HepG2 (cell line): ENCODE results near the gene PRXL2B. TPM values are rescaled to one million over a fixed set of nuclear protein-coding genes. Genes with fewer than 3 reads are reported as not detected.

Source experiments
- ATAC-seq: fragments of 200-7000 bp; cut with Tn5 transposase; 3 replicates; pipeline ENCODE4 v1.9.1; 2020; ENCODE audit warnings: mild to moderate bottlenecking, moderate library complexity
- BruUV-seq: library from RNA; stranded (reverse); fragments of 400-500 nt; replicated peaks from 2 replicates; lab custom pipeline; 2021; lab: Mats Ljungman, UMichigan
- CTCF ChIA-PET: fragments of 300-600 bp; formaldehyde crosslinking; extraction: SDS; loops from one replicate; lab custom pipeline; 2021; ENCODE audit warnings: low total read pairs, inconsistent platforms, low intra/inter-chr PET ratio; lab: Yijun Ruan, JAX
- POLR2A ChIA-PET: fragments of 350-600 bp; sonication (Branson Sonifier 250); formaldehyde crosslinking; loops from one replicate; lab custom pipeline; 2020; ENCODE audit warnings: antibody characterized with exemption, inconsistent platforms; lab: Yijun Ruan, JAX
- DNase-seq: peaks from one replicate; pipeline ENCODE4 v3.0.0-alpha.2; 2015; ENCODE audit warnings: low spot score
- FAIRE-seq: peaks from 3 replicates; lab custom pipeline; 2011; peaks lifted over from hg19 to GRCh38; lab: Jason Lieb, UNC
- H2AFZ ChIP-seq: one replicate; pipeline ENCODE4 v1.6.1; 2011; ENCODE audit warnings: low read length, inconsistent platforms
- H3K27ac ChIP-seq: fragments of 300-600 bp; 3 replicates; pipeline ENCODE4 v1.8.0; 2011; ENCODE audit warnings: mixed run types, mild to moderate bottlenecking, mixed read lengths, low read length, inconsistent platforms; ENCODE audit not compliant: insufficient read depth; ENCODE audit errors: extremely low read length
- H3K27me3 ChIP-seq, 2 experiments: fragments of 200-600 bp in 1 of 2; 2 replicates in 1 of 2; 3 replicates in 1 of 2; pipeline versions ENCODE4 v1.6.0 to v1.8.0; 2011; ENCODE audit warnings: low read length in 2 of 2, mild to moderate bottlenecking in 2 of 2, moderate library complexity in 2 of 2, inconsistent platforms in 1 of 2; ENCODE audit not compliant: insufficient read depth in 2 of 2, control insufficient read depth in 1 of 2
- H3K36me3 ChIP-seq, 2 experiments: fragments of 200-600 bp in 1 of 2; replicated peaks in 1 of 2; 2 replicates in 1 of 2; 3 replicates in 1 of 2; pipeline versions ENCODE4 v1.5.1 to v1.8.0; 2011; ENCODE audit warnings: low read length in 2 of 2, inconsistent platforms in 1 of 2; ENCODE audit not compliant: insufficient read depth in 2 of 2, control insufficient read depth in 1 of 2
- H3K4me1 ChIP-seq: 2 replicates; pipeline ENCODE4 v1.5.1; 2012; ENCODE audit warnings: low read length, inconsistent platforms; ENCODE audit not compliant: insufficient read depth
- H3K4me2 ChIP-seq: 2 replicates; pipeline ENCODE4 v1.6.0; 2011; ENCODE audit warnings: low read depth, low read length, inconsistent platforms
- H3K4me3 ChIP-seq, 3 experiments: fragments of 200-600 bp in 1 of 3; sonication (generic), shearing (Covaris generic) in 1 of 3; replicated peaks in 1 of 3; 2 replicates each; pipeline ENCODE4 v1.5.1; 2011 to 2016; ENCODE audit warnings: low read length in 3 of 3, inconsistent platforms in 2 of 3, low read depth in 2 of 3, mild to moderate bottlenecking in 2 of 3, control low read depth in 1 of 3, mixed read lengths in 1 of 3; ENCODE audit not compliant: insufficient read depth in 1 of 3
- H3K79me2 ChIP-seq: one replicate; pipeline ENCODE4 v1.6.1; 2011; ENCODE audit warnings: low read length, inconsistent platforms; ENCODE audit not compliant: insufficient read depth
- H3K9ac ChIP-seq: 2 replicates; pipeline ENCODE4 v1.6.0; 2011; ENCODE audit warnings: mild to moderate bottlenecking, low read depth, low read length, inconsistent platforms; ENCODE audit not compliant: insufficient read depth
- H3K9me3 ChIP-seq: 2 replicates; pipeline ENCODE4 v1.5.1; 2012; ENCODE audit warnings: mild to moderate bottlenecking, low read length
- H4K20me1 ChIP-seq: 2 replicates; pipeline ENCODE4 v1.6.0; 2011; ENCODE audit warnings: inconsistent platforms, mild to moderate bottlenecking, low read length, moderate library complexity; ENCODE audit not compliant: insufficient read depth
- ESRRA ChIP-seq: sonication (generic); formaldehyde crosslinking; IDR thresholded peaks from 2 replicates; pipeline ENCODE4 v1.5.1; 2020; ENCODE audit warnings: mild to moderate bottlenecking, low read depth, missing genetic modification reagents
- KLF15 ChIP-seq: sonication (generic); formaldehyde crosslinking; IDR thresholded peaks from 2 replicates; pipeline ENCODE4 v1.8.1; 2023; ENCODE audit warnings: borderline replicate concordance, mild to moderate bottlenecking, inconsistent platforms, missing genetic modification reagents, mixed read lengths
- MTF2 ChIP-seq: sonication (generic); formaldehyde crosslinking; IDR thresholded peaks from 2 replicates; pipeline ENCODE4 v1.5.0; 2020; ENCODE audit warnings: missing genetic modification reagents, borderline replicate concordance
- PCBP2 ChIP-seq: fragments of 200-400 bp; formaldehyde crosslinking; optimal IDR thresholded peaks from 2 replicates; pipeline ENCODE3; 2018; ENCODE audit warnings: low read length, low read depth; ENCODE audit not compliant: poor library complexity, severe bottlenecking
- SMARCE1 ChIP-seq: fragments of 450-650 bp; IDR thresholded peaks from 2 replicates; pipeline ENCODE4 v1.6.1; 2017; ENCODE audit warnings: borderline replicate concordance
- TBP ChIP-seq: sonication (generic); formaldehyde crosslinking; IDR thresholded peaks from 2 replicates; pipeline ENCODE4 v1.5.0; 2020; ENCODE audit warnings: missing genetic modification reagents
- TCF12 ChIP-seq, 2 experiments: fragments of 450-650 bp in 1 of 2; sonication (generic) in 1 of 2; formaldehyde crosslinking in 1 of 2; IDR thresholded peaks; 2 replicates each; pipeline versions ENCODE4 v1.6.1 to v1.8.0; 2017 to 2022; ENCODE audit warnings: antibody characterized with exemption in 1 of 2, mild to moderate bottlenecking in 1 of 2, missing genetic modification reagents in 1 of 2, moderate library complexity in 1 of 2
- WIZ ChIP-seq: sonication (generic); formaldehyde crosslinking; IDR thresholded peaks from 2 replicates; pipeline ENCODE4 v1.5.1; 2020; ENCODE audit warnings: mild to moderate bottlenecking, missing genetic modification reagents
- XRCC5 ChIP-seq: fragments of 200-400 bp; formaldehyde crosslinking; optimal IDR thresholded peaks from 2 replicates; pipeline ENCODE3; 2017; ENCODE audit warnings: mild to moderate bottlenecking, low read length
- ZNF17 ChIP-seq: sonication (generic); formaldehyde crosslinking; IDR thresholded peaks from 2 replicates; pipeline ENCODE4 v1.5.0; 2020; ENCODE audit warnings: mild to moderate bottlenecking, missing genetic modification reagents
- ZNF317 ChIP-seq: sonication (generic); formaldehyde crosslinking; IDR thresholded peaks from 2 replicates; pipeline ENCODE4 v1.5.0; 2020; ENCODE audit warnings: mild to moderate bottlenecking, missing genetic modification reagents
- ZNF597 ChIP-seq: sonication (generic); formaldehyde crosslinking; IDR thresholded peaks from 2 replicates; pipeline ENCODE4 v1.5.0; 2020; ENCODE audit warnings: missing genetic modification reagents
- ZSCAN25 ChIP-seq: sonication (generic); formaldehyde crosslinking; IDR thresholded peaks from 2 replicates; pipeline ENCODE4 v1.8.0; 2022; ENCODE audit warnings: mild to moderate bottlenecking, missing genetic modification reagents
- WGBS: methylation state at CpG from one replicate; pipeline ENCODE4 v1.1.6; 2017; ENCODE audit warnings: low lambda C conversion rate; 5-methylcytosine and 5-hydroxymethylcytosine counted together
- in situ Hi-C: cut with HindIII; loops from 2 replicates; pipeline ENCODE4 v1.10.0; 2017; ENCODE audit warnings: low pct_unique_long_range_greater_than_20kb; ENCODE audit not compliant: extremely low pct_ligation_motif_present
- intact Hi-C: fragments of 100-400 bp; cut with micrococcal nuclease; formaldehyde crosslinking; loops from one replicate; pipeline ENCODE4 v1.10.0; 2022; ENCODE audit not compliant: unreplicated experiment
- polyA plus RNA-seq, 8 experiments: library from polyadenylated mRNA; depleted of rRNA in 3 of 8; stranded (reverse) in 7 of 8; unstranded in 1 of 8; fragments of >200 nt; fragmentation: Illumina TruSeq in 4 of 8; extraction: Trizol in 4 of 8; gene quantifications; 2 replicates each; pipeline versions ENCODE4 v1.2.1 to v1.2.3, GENCODE V29; 2011 to 2016; ENCODE audit warnings: low read depth in 4 of 8, missing spikeins in 1 of 8, mixed read lengths in 1 of 8; ENCODE audit not compliant: insufficient read depth in 1 of 8
- total RNA-seq, 5 experiments: library from RNA; depleted of rRNA; stranded (reverse); fragments of >200 nt; fragmentation: Illumina TruSeq; extraction: Trizol; gene quantifications; 2 replicates each; pipeline ENCODE4 v1.2.3, GENCODE V29; 2016; ENCODE audit warnings: low read depth in 1 of 5
- TF ChIP-seq, protein P1 (sequence below): conservative IDR thresholded peaks from 2 replicates; pipeline ENCODE4 v1.6.1; 2018; ENCODE audit warnings: missing genetic modification reagents
- TF ChIP-seq, protein P2 (sequence below): sonication (generic); formaldehyde crosslinking; IDR thresholded peaks from 2 replicates; pipeline ENCODE4 v1.4.0; 2020; ENCODE audit warnings: missing genetic modification reagents

Gene PRXL2B
- total and polyA plus RNA-seq, 2 of the 13 experiments (the other 11 are each of a cell fraction or from before 2014, with no cell fraction given), result 16.8 to 22.1 TPM

- no TSS peak for BruUV-seq
- Histone ChIP-seq H3K36me3 (no peaks in the 10 kb centered on the region), H3K4me2 (no peak overlapping the region), H3K27ac (no peak overlapping the region), H3K4me1 (peaks cover 37% of the 10 kb centered on the region), H3K79me2 (no peaks in the 10 kb centered on the region), H3K27me3 (peaks cover 13 to 40% of the 10 kb centered on the region in 2 experiments; a peak in 4 of 5 replicates), H2AFZ (no peak overlapping the region), H3K9me3 (no peaks in the 10 kb centered on the region), H3K4me3 (no peak overlapping the region; a peak in 1 of 6 replicates), H3K9ac (no peak overlapping the region), H4K20me1 (0 out of 2 replicates have a peak, but pooled peaks cover 2% of the 10 kb centered on the region)
- DNase-seq, result no peak
- FAIRE-seq, result no peak
- peak; percentile 4; the same call in 1 of the 3 replicates for ATAC-seq
- in situ Hi-C loops (no loop called here), intact Hi-C loops (no loop called here)
- POLR2A ChIA-PET, result no interaction called here
- CTCF ChIA-PET, result no interaction called here
- no CpG with 5 or more reads among the region's 64 CpGs for WGBS
- no peak for TF ChIP-seq TBP (CRISPR knock-in tag)
- no peak for TF ChIP-seq ZNF317 (CRISPR knock-in tag)
- TF ChIP-seq KLF15 (CRISPR knock-in tag), result no peak
- no peak for TF ChIP-seq XRCC5
- no peak for TF ChIP-seq ZNF597
- 0 out of 2 replicates have a peak, but pooled peaks have one; percentile 27 for TF ChIP-seq ESRRA (CRISPR knock-in tag)
- TF ChIP-seq, protein P1, sequence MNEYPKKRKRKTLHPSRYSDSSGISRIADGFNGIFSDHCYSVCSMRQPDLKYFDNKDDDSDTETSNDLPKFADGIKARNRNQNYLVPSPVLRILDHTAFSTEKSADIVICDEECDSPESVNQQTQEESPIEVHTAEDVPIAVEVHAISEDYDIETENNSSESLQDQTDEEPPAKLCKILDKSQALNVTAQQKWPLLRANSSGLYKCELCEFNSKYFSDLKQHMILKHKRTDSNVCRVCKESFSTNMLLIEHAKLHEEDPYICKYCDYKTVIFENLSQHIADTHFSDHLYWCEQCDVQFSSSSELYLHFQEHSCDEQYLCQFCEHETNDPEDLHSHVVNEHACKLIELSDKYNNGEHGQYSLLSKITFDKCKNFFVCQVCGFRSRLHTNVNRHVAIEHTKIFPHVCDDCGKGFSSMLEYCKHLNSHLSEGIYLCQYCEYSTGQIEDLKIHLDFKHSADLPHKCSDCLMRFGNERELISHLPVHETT, result no peak
- TF ChIP-seq PCBP2, result no peak
- TF ChIP-seq TCF12 (IDR thresholded peaks at IDR 0.05), result no peak
- no peak for TF ChIP-seq TCF12 (CRISPR knock-in tag; IDR thresholded peaks at IDR 0.05)
- TF ChIP-seq ZSCAN25 (CRISPR knock-in tag), result peak; percentile 93
- peak; percentile 42; the same call in 1 of the 2 replicates for TF ChIP-seq MTF2
- TF ChIP-seq WIZ (CRISPR knock-in tag), result no peak
- no peak for TF ChIP-seq SMARCE1
- TF ChIP-seq, protein P2, sequence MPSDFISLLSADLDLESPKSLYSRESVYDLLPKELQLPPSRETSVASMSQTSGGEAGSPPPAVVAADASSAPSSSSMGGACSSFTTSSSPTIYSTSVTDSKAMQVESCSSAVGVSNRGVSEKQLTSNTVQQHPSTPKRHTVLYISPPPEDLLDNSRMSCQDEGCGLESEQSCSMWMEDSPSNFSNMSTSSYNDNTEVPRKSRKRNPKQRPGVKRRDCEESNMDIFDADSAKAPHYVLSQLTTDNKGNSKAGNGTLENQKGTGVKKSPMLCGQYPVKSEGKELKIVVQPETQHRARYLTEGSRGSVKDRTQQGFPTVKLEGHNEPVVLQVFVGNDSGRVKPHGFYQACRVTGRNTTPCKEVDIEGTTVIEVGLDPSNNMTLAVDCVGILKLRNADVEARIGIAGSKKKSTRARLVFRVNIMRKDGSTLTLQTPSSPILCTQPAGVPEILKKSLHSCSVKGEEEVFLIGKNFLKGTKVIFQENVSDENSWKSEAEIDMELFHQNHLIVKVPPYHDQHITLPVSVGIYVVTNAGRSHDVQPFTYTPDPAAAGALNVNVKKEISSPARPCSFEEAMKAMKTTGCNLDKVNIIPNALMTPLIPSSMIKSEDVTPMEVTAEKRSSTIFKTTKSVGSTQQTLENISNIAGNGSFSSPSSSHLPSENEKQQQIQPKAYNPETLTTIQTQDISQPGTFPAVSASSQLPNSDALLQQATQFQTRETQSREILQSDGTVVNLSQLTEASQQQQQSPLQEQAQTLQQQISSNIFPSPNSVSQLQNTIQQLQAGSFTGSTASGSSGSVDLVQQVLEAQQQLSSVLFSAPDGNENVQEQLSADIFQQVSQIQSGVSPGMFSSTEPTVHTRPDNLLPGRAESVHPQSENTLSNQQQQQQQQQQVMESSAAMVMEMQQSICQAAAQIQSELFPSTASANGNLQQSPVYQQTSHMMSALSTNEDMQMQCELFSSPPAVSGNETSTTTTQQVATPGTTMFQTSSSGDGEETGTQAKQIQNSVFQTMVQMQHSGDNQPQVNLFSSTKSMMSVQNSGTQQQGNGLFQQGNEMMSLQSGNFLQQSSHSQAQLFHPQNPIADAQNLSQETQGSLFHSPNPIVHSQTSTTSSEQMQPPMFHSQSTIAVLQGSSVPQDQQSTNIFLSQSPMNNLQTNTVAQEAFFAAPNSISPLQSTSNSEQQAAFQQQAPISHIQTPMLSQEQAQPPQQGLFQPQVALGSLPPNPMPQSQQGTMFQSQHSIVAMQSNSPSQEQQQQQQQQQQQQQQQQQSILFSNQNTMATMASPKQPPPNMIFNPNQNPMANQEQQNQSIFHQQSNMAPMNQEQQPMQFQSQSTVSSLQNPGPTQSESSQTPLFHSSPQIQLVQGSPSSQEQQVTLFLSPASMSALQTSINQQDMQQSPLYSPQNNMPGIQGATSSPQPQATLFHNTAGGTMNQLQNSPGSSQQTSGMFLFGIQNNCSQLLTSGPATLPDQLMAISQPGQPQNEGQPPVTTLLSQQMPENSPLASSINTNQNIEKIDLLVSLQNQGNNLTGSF (CRISPR knock-in tag), result no peak
- no peak for TF ChIP-seq ZNF17 (CRISPR knock-in tag)
Observed at GRCh38 chr1:2628933-2629626, 42.5 kb downstream of the PRXL2B start.
